ENCODE results near the gene ETNPPL.

DNA sequence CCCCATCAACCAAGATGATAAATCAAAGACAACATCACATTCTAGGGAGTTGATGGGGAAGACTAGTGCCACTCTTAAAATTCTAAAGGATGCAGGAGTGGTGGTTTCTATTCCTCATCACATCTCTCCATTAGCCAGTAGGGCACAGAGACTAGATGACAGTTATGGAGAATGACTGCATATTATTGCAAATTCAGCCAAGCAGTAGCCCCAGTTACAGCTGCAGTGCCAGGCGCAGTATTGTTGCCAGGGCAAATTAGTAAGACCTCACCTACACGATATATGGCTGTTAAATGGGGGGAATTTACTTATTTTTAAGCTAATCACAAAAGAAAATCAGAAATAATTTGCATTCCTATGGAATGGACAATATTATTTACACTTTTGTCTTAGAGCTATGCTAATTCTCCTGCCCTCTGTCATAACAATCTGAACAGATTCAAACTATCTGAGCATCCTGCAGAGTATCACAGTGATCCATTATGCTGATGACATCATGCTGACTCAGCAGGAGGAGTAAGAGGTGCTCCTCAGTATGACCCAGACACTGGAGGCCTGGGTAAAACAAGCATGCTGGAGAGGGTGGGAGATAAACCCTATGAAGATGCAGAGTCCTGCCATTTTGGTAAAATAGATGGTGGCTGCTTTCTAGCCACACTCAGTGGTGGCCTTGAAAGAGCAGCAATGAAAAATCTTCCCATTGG lies 24.7 kb downstream of the ETNPPL start:
- TF ChIP-seq, protein P1, sequence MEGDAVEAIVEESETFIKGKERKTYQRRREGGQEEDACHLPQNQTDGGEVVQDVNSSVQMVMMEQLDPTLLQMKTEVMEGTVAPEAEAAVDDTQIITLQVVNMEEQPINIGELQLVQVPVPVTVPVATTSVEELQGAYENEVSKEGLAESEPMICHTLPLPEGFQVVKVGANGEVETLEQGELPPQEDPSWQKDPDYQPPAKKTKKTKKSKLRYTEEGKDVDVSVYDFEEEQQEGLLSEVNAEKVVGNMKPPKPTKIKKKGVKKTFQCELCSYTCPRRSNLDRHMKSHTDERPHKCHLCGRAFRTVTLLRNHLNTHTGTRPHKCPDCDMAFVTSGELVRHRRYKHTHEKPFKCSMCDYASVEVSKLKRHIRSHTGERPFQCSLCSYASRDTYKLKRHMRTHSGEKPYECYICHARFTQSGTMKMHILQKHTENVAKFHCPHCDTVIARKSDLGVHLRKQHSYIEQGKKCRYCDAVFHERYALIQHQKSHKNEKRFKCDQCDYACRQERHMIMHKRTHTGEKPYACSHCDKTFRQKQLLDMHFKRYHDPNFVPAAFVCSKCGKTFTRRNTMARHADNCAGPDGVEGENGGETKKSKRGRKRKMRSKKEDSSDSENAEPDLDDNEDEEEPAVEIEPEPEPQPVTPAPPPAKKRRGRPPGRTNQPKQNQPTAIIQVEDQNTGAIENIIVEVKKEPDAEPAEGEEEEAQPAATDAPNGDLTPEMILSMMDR (IDR thresholded peaks at IDR 0.05): no peak
- TF ChIP-seq POLR2A (IDR thresholded peaks at IDR 0.05): no peak

All from uterus (tissue), 2 donors.